NCI-H1048 (cell line): Measurements from ENCODE around the gene PRKN.
"Not testable (repeated sequence)": the region's sequence is repeated elsewhere in the genome, so short reads cannot be mapped to it uniquely, and the experiment has no call there.

ENCODE experiments used
- DNase-seq: peaks from one replicate; lab custom pipeline; 2025; lab: John Stamatoyannopoulos, UW

Gene PRKN

GRCh38 chr6:161348628-161348994 lies 1379.0 kb downstream of the PRKN start:
- no peak for DNase-seq

GRCh38 chr6:161347988-161348627 lies 1379.5 kb downstream of the PRKN start:
- DNase-seq, result no peak

GRCh38 chr6:161347125-161347524 lies 1380.4 kb downstream of the PRKN start:
- DNase-seq, result no peak

- DNase-seq, result no peak
These were observed 1380.8 kb downstream of the PRKN start for GRCh38 chr6:161346717-161347116.

GRCh38 chr6:161344626-161345025 lies 1382.9 kb downstream of the PRKN start:
- DNase-seq, result no peak

- no peak for DNase-seq
These were observed 1385.5 kb downstream of the PRKN start for GRCh38 chr6:161342039-161342438.

- DNase-seq, result no peak
These were observed 1385.9 kb downstream of the PRKN start for GRCh38 chr6:161341638-161342037.

- DNase-seq, result no peak
These were observed 1389.6 kb downstream of the PRKN start for GRCh38 chr6:161338015-161338414.

- no peak for DNase-seq
These were observed 1391.1 kb downstream of the PRKN start for GRCh38 chr6:161336479-161336878.

GRCh38 chr6:161333410-161333809 lies 1394.2 kb downstream of the PRKN start:
- no peak for DNase-seq

GRCh38 chr6:161331402-161332081 lies 1396.0 kb downstream of the PRKN start:
- DNase-seq, result not testable (repeated sequence)

- DNase-seq, result no peak
These were observed 1400.1 kb downstream of the PRKN start for GRCh38 chr6:161327360-161327953.

- no peak for DNase-seq
These were observed 1408.3 kb downstream of the PRKN start for GRCh38 chr6:161319231-161319630.

- peak; percentile 69 for DNase-seq
These were observed 1409.1 kb downstream of the PRKN start for GRCh38 chr6:161318456-161318855.

GRCh38 chr6:161316531-161316930 lies 1411.0 kb downstream of the PRKN start:
- no peak for DNase-seq

- not testable (repeated sequence) for DNase-seq
These were observed 1412.2 kb downstream of the PRKN start for GRCh38 chr6:161315246-161315917.

GRCh38 chr6:161314541-161315245 lies 1412.9 kb downstream of the PRKN start:
- not testable (repeated sequence) for DNase-seq

- DNase-seq, result no peak
These were observed 1413.5 kb downstream of the PRKN start for GRCh38 chr6:161313940-161314509.

- DNase-seq, result not testable (repeated sequence)
These were observed 1414.1 kb downstream of the PRKN start for GRCh38 chr6:161313475-161313874.

GRCh38 chr6:161309774-161310173 lies 1417.8 kb downstream of the PRKN start:
- not testable (repeated sequence) for DNase-seq

- DNase-seq, result no peak
These were observed 1419.4 kb downstream of the PRKN start for GRCh38 chr6:161308075-161308655.
